SU-DHL-6 (cell line): ENCODE data around the gene VAPA.

Source experiments
- H2AFZ ChIP-seq: fragments of 200-600 bp; sonication (generic); 2 replicates; pipeline ENCODE4 v1.6.1; 2014; ENCODE audit warnings: low read depth, mild to moderate bottlenecking, moderate library complexity, mixed read lengths, antibody characterized with exemption, low read length; ENCODE audit not compliant: severe bottlenecking
- H3F3A ChIP-seq: fragments of 200-600 bp; shearing (Covaris generic); 2 replicates; pipeline ENCODE4 v1.6.0; 2016; ENCODE audit warnings: antibody characterized with exemption, mild to moderate bottlenecking; ENCODE audit not compliant: insufficient read depth
- H3K27ac ChIP-seq: fragments of 200-600 bp; sonication (generic); 2 replicates; pipeline ENCODE4 v1.5.1; 2016; ENCODE audit warnings: low read depth, mild to moderate bottlenecking, low read length, moderate library complexity, mixed read lengths
- H3K27me3 ChIP-seq: fragments of 200-600 bp; sonication (generic), shearing (Covaris generic); 2 replicates; pipeline ENCODE4 v1.6.0; 2014; ENCODE audit warnings: mild to moderate bottlenecking, low read length
- H3K36me3 ChIP-seq: fragments of 200-600 bp; sonication (generic); 2 replicates; pipeline ENCODE4 v1.6.1; 2014; ENCODE audit warnings: mild to moderate bottlenecking, low read length, mixed read lengths
- H3K4me2 ChIP-seq: fragments of 300-600, 200-600 bp; shearing (Covaris generic), sonication (generic); 2 replicates; pipeline ENCODE4 v1.6.0; 2014; ENCODE audit warnings: low read length, low read depth, mild to moderate bottlenecking; ENCODE audit not compliant: poor library complexity, severe bottlenecking
- H3K4me3 ChIP-seq: fragments of 200-600 bp; sonication (generic); 2 replicates; pipeline ENCODE4 v1.5.1; 2014; ENCODE audit warnings: antibody characterized with exemption, low read length, mild to moderate bottlenecking, mixed read lengths; ENCODE audit not compliant: insufficient read depth, poor library complexity, severe bottlenecking
- H3K79me2 ChIP-seq: fragments of 200-600 bp; sonication (generic); 2 replicates; pipeline ENCODE4 v1.6.1; 2014; ENCODE audit warnings: mild to moderate bottlenecking, low read length, moderate library complexity; ENCODE audit not compliant: insufficient read depth
- H3K9ac ChIP-seq: fragments of 200-600 bp; sonication (generic); 2 replicates; pipeline ENCODE4 v1.7.0; 2014; ENCODE audit warnings: mild to moderate bottlenecking, low read length
- H3K9me2 ChIP-seq: fragments of 200-600 bp; sonication (generic); replicated peaks from 2 replicates; pipeline ENCODE4 v1.6.1; 2014; ENCODE audit warnings: low read length; ENCODE audit not compliant: insufficient read depth
- H3K9me3 ChIP-seq: fragments of 200-600 bp; sonication (generic); 2 replicates; pipeline ENCODE4 v1.6.1; 2014; ENCODE audit warnings: low read length, mixed read lengths; ENCODE audit not compliant: insufficient read depth
- H4K20me1 ChIP-seq: fragments of 200-600 bp; sonication (generic); 2 replicates; pipeline ENCODE4 v1.6.1; 2014; ENCODE audit warnings: low read depth, mild to moderate bottlenecking, antibody characterized with exemption, low read length, moderate library complexity, mixed read lengths
- CTCF ChIP-seq: fragments of 200-600 bp; sonication (generic); IDR thresholded peaks from one replicate; pipeline ENCODE4 v1.5.1; 2017; ENCODE audit warnings: antibody characterized with exemption, mild to moderate bottlenecking, low read length, moderate library complexity; ENCODE audit not compliant: insufficient read depth, poor library complexity, severe bottlenecking
- EZH2phosphoT487 ChIP-seq: fragments of 200-600 bp; sonication (generic), shearing (Covaris generic); conservative IDR thresholded peaks from 2 replicates; pipeline ENCODE4 v1.6.1; 2018; ENCODE audit warnings: mild to moderate bottlenecking, antibody characterized with exemption, low read length, moderate library complexity, mixed read lengths

VAPA gene

GRCh38 chr18:9941660-9942059 lies 27.8 kb downstream of the VAPA start:
- Histone ChIP-seq H3K4me2 (no peak overlapping the region), H3K9ac (no peak overlapping the region), H3K27ac (no peak overlapping the region), H3K9me3 (no peaks in the 10 kb centered on the region), H3K4me3 (no peak overlapping the region), H3K9me2 (no peaks in the 10 kb centered on the region), H3F3A (0 out of 2 replicates have a peak, but pooled peaks cover 6% of the 10 kb centered on the region), H3K79me2 (peaks cover 40% of the 10 kb centered on the region; the same call in 1 of the 2 replicates), H3K27me3 (no peaks in the 10 kb centered on the region), H3K36me3 (peaks cover 56% of the 10 kb centered on the region), H4K20me1 (no peaks in the 10 kb centered on the region; the same call in 1 of the 2 replicates), H2AFZ (no peak overlapping the region)
- TF ChIP-seq CTCF (no peak), EZH2phosphoT487 (no peak)

GRCh38 chr18:9943311-9943710 lies 29.5 kb downstream of the VAPA start:
- Histone ChIP-seq H2AFZ (no peak overlapping the region), H3K79me2 (peaks cover 39% of the 10 kb centered on the region; the same call in 1 of the 2 replicates), H3K4me3 (no peak overlapping the region), H4K20me1 (no peaks in the 10 kb centered on the region; the same call in 1 of the 2 replicates), H3K27ac (no peak overlapping the region), H3K36me3 (peaks cover 55% of the 10 kb centered on the region), H3K4me2 (no peak overlapping the region), H3K27me3 (no peaks in the 10 kb centered on the region), H3K9ac (no peak overlapping the region), H3F3A (0 out of 2 replicates have a peak, but pooled peaks cover 5% of the 10 kb centered on the region), H3K9me3 (no peaks in the 10 kb centered on the region), H3K9me2 (no peaks in the 10 kb centered on the region)
- TF ChIP-seq CTCF (no peak), EZH2phosphoT487 (no peak)

GRCh38 chr18:9944805-9945204 lies 31.0 kb downstream of the VAPA start:
- Histone ChIP-seq H3K4me2 (no peak overlapping the region), H3K27ac (no peak overlapping the region), H3K36me3 (peaks cover 47% of the 10 kb centered on the region), H3K4me3 (no peak overlapping the region), H2AFZ (no peak overlapping the region), H3K9ac (no peak overlapping the region), H3K9me2 (no peaks in the 10 kb centered on the region), H3K9me3 (no peaks in the 10 kb centered on the region), H3F3A (no peaks in the 10 kb centered on the region), H4K20me1 (no peaks in the 10 kb centered on the region), H3K79me2 (peaks cover 28% of the 10 kb centered on the region; the same call in 1 of the 2 replicates), H3K27me3 (no peaks in the 10 kb centered on the region)
- TF ChIP-seq EZH2phosphoT487 (no peak), CTCF (no peak)
